B cell (primary cell): Measurements from ENCODE around the gene HHAT. TPM values are rescaled to one million over a fixed set of nuclear protein-coding genes. Genes with fewer than 3 reads are reported as not detected.

ENCODE experiments used
- ATAC-seq: fragments of 200-7000 bp; cut with Tn5 transposase; one replicate; pipeline ENCODE4 v1.10.0; 2021; ENCODE audit warnings: low read depth, mild to moderate bottlenecking, moderate number of reproducible peaks, moderate library complexity
- CTCF ChIA-PET: fragments of 350-600 bp; sonication (Branson Sonifier 250); formaldehyde crosslinking; loops from one replicate; lab custom pipeline; 2021; ENCODE audit warnings: antibody characterized with exemption, inconsistent platforms; lab: Charles Lee
- POLR2A ChIA-PET: fragments of 350-600 bp; sonication (Branson Sonifier 250); formaldehyde crosslinking; loops from one replicate; lab custom pipeline; 2021; ENCODE audit warnings: antibody characterized with exemption; lab: Charles Lee
- DNase-seq: peaks from one replicate; pipeline ENCODE4 v3.0.0; 2013
- H2AFZ ChIP-seq: 2 replicates; pipeline ENCODE4 v1.6.1; 2012; ENCODE audit warnings: mild to moderate bottlenecking, low read depth, low read length; ENCODE audit not compliant: insufficient read depth, poor library complexity, severe bottlenecking
- H3K27ac ChIP-seq, 2 donors: 1 replicate in 1 of 2; 2 replicates in 1 of 2; pipeline ENCODE4 v1.5.1; 2012 to 2013; ENCODE audit warnings: low read length in 2 of 2, mild to moderate bottlenecking in 2 of 2, moderate library complexity in 1 of 2
- H3K27me3 ChIP-seq, 4 experiments: fragments of 200-600 bp in 1 of 4; sonication (generic) in 1 of 4; replicated peaks in 1 of 4; 1 replicate in 2 of 4; 2 replicates in 2 of 4; pipeline versions ENCODE4 v1.6.1 to v1.7.0; 2013 to 2016; ENCODE audit warnings: low read length in 3 of 4, mild to moderate bottlenecking in 2 of 4, mixed read lengths in 1 of 4, moderate library complexity in 1 of 4; ENCODE audit not compliant: insufficient read depth in 4 of 4, control insufficient read depth in 3 of 4; ENCODE audit errors: control extremely low read depth in 1 of 4
- H3K36me3 ChIP-seq, 2 experiments: replicated peaks in 1 of 2; 1 replicate in 1 of 2; 2 replicates in 1 of 2; pipeline versions ENCODE4 v1.6.1 to v1.7.1; 2013; ENCODE audit warnings: low read length in 1 of 2; ENCODE audit not compliant: insufficient read depth in 2 of 2, control insufficient read depth in 1 of 2; ENCODE audit errors: control extremely low read depth in 1 of 2, extremely low read depth in 1 of 2
- H3K4me1 ChIP-seq, 2 donors: fragments of 200-600 bp in 1 of 2; sonication (generic) in 1 of 2; 1 replicate in 1 of 2; 2 replicates in 1 of 2; pipeline versions ENCODE4 v1.5.1 to v1.6.1; 2013 to 2017; ENCODE audit warnings: low read length in 2 of 2; ENCODE audit not compliant: control insufficient read depth in 2 of 2, insufficient read depth in 2 of 2
- H3K4me2 ChIP-seq: replicated peaks from 2 replicates; pipeline ENCODE3; 2012; ENCODE audit warnings: mild to moderate bottlenecking, low read depth, low read length; ENCODE audit not compliant: poor library complexity, severe bottlenecking
- H3K4me3 ChIP-seq, 5 experiments: fragments of 200-600 bp in 1 of 5; sonication (generic) in 1 of 5; 1 replicate in 3 of 5; 2 replicates in 2 of 5; pipeline versions ENCODE4 v1.5.1 to v1.7.0; 2011 to 2016; ENCODE audit warnings: low read length in 4 of 5, mild to moderate bottlenecking in 4 of 5, low read depth in 2 of 5, control low read depth in 1 of 5, moderate library complexity in 1 of 5; ENCODE audit not compliant: insufficient read depth in 1 of 5; ENCODE audit errors: control extremely low read depth in 1 of 5, extremely low read depth in 1 of 5
- H3K79me2 ChIP-seq: fragments of 200-600 bp; sonication (generic); one replicate; pipeline ENCODE4 v1.6.0; 2016; ENCODE audit warnings: low read length; ENCODE audit not compliant: control insufficient read depth, insufficient read depth
- H3K9ac ChIP-seq: fragments of 200-600 bp; sonication (generic); 2 replicates; pipeline ENCODE4 v1.6.1; 2017; ENCODE audit warnings: mild to moderate bottlenecking, low read length, moderate library complexity
- H3K9me3 ChIP-seq, 3 donors: one replicate each; pipeline versions ENCODE4 v1.6.1 to v1.7.1; 2013; ENCODE audit warnings: low read length in 2 of 3; ENCODE audit not compliant: control insufficient read depth in 2 of 3, insufficient read depth in 1 of 3; ENCODE audit errors: control extremely low read depth in 1 of 3
- H4K20me1 ChIP-seq: 2 replicates; pipeline ENCODE4 v1.6.0; 2012; ENCODE audit warnings: mild to moderate bottlenecking, low read length; ENCODE audit not compliant: insufficient read depth, control insufficient read depth, poor library complexity, severe bottlenecking
- H3K27ac Mint-ChIP-seq: one replicate; pipeline ENCODE4 v1.8.0; 2021; ENCODE audit warnings: mixed read lengths
- H3K27me3 Mint-ChIP-seq: one replicate; pipeline ENCODE4 v1.8.0; 2021; ENCODE audit warnings: mixed read lengths
- H3K4me1 Mint-ChIP-seq: one replicate; pipeline ENCODE4 v1.8.0; 2021; ENCODE audit warnings: mixed read lengths
- H3K4me3 Mint-ChIP-seq: one replicate; pipeline ENCODE4 v1.8.0; 2021; ENCODE audit warnings: mixed read lengths
- H3K9me3 Mint-ChIP-seq: one replicate; pipeline ENCODE4 v1.8.0; 2022; ENCODE audit warnings: mixed read lengths; ENCODE audit not compliant: insufficient read depth
- CTCF ChIP-seq: fragments of 200-600 bp; IDR thresholded peaks from one replicate; pipeline ENCODE4 v1.8.0; 2022; ENCODE audit warnings: antibody characterized with exemption, mild to moderate bottlenecking
- EZH2 ChIP-seq: IDR thresholded peaks from 2 replicates; pipeline ENCODE4 v1.6.1; 2012; ENCODE audit warnings: borderline replicate concordance, low read depth, mild to moderate bottlenecking, moderate library complexity, low read length; ENCODE audit not compliant: insufficient read depth, poor library complexity, severe bottlenecking
- WGBS: methylation state at CpG from one replicate; pipeline ENCODE4 v1.1.5; 2013; ENCODE audit warnings: missing lambda C conversion rate; ENCODE audit not compliant: insufficient coverage; 5-methylcytosine and 5-hydroxymethylcytosine counted together
- intact Hi-C: fragments of 100-400 bp; cut with micrococcal nuclease; formaldehyde crosslinking; loops from one replicate; pipeline ENCODE4 v1.10.0; 2022
- polyA plus RNA-seq: library from polyadenylated mRNA; depleted of rRNA; stranded (reverse); fragments of >200 nt; gene quantifications from 2 replicates; pipeline ENCODE4 v1.2.3, GENCODE V29; 2012
- total RNA-seq, 2 donors: library from RNA; stranded (reverse); fragments of 120-200 nt in 1 of 2; gene quantifications; 1 replicate in 1 of 2; 2 replicates in 1 of 2; pipeline versions ENCODE4 v1.2.3 to v1.2.4, GENCODE V29; 2013 to 2022

HHAT gene
- total and polyA plus RNA-seq, 2 donors (not counting 1 experiment from before 2014, with no cell fraction given): 4.0 to 28.2 TPM

GRCh38 chr1:210328032-210328745 is 513 bp upstream of the HHAT start:
- Mint-ChIP-seq H3K27ac (peak overlapping the region; percentile 90), H3K9me3 (peaks cover 2% of the 10 kb centered on the region), H3K4me1 (peaks cover 39% of the 10 kb centered on the region), H3K27me3 (peaks cover 14% of the 10 kb centered on the region), H3K4me3 (peak overlapping the region; percentile 94)
- 28% methylated on average over 11 of the region's 19 CpGs for WGBS
- Histone ChIP-seq H3K4me1 (peaks cover 16 to 25% of the 10 kb centered on the region in 2 donors), H3K9me3 (no peaks in the 10 kb centered on the region), H2AFZ (peak overlapping the region; percentile 95), H3K27me3 (peaks cover 0 to 2% (median 0%) of the 10 kb centered on the region in 4 experiments), H3K4me2 (peak overlapping the region; percentile 87), H3K9ac (peak overlapping the region; percentile 72), H3K36me3 (no peaks in the 10 kb centered on the region), H3K79me2 (no peaks in the 10 kb centered on the region), H3K4me3 (peak overlapping the region; percentile 52 to 89 (median 87)), H3K27ac (peak overlapping the region; percentile 54 to 59), H4K20me1 (no peaks in the 10 kb centered on the region)
- DNase-seq (no peak), ATAC-seq (no peak)
- TF ChIP-seq CTCF (no peak), EZH2 (no peak)
- POLR2A ChIA-PET: interaction anchor here (0.6 to 1.2 kb wide), 3 partner anchors 12 to 17 kb away, joined by 3 to 4 read pairs (median 3); no protein-coding TSS in a partner anchor
- intact Hi-C loops: loop anchor here (1.0 to 5.0 kb wide), 5 partner anchors 17 to 1957 kb away; partner anchors contain the start of gene PPP2R5A
- CTCF ChIA-PET: interaction anchor here (0.6 to 5.6 kb wide), 4 partner anchors 15 to 469 kb away, joined by 3 to 41 read pairs (median 4); no protein-coding TSS in a partner anchor
